Activated T-cell treated with anti-CD3 and anti-CD28 coated beads, Interleukin-2, amount 50 U/mL, for 48 hours (primary cell): Measurements from ENCODE around the gene MKKS.

ENCODE experiments used
- DNase-seq, 2 experiments: peaks; one replicate each; pipeline ENCODE4 v3.0.0-alpha.2; 2020

Gene MKKS

GRCh38 chr20:10367693-10367942 lies 66.4 kb downstream of the MKKS start:
- no peak for DNase-seq

GRCh38 chr20:10366898-10367692 lies 66.9 kb downstream of the MKKS start:
- DNase-seq, result no peak

- no peak for DNase-seq
These were observed 71.3 kb downstream of the MKKS start for GRCh38 chr20:10362674-10363073.

GRCh38 chr20:10360878-10361277 lies 73.1 kb downstream of the MKKS start:
- no peak for DNase-seq

- no peak for DNase-seq
These were observed 74.4 kb downstream of the MKKS start for GRCh38 chr20:10359621-10360040.

- no peak for DNase-seq
These were observed 76.0 kb downstream of the MKKS start for GRCh38 chr20:10357974-10358373.

- no peak for DNase-seq
These were observed 76.8 kb downstream of the MKKS start for GRCh38 chr20:10357061-10357708.

GRCh38 chr20:10356628-10357027 lies 77.4 kb downstream of the MKKS start:
- no peak for DNase-seq

- DNase-seq, result no peak
These were observed 80.8 kb downstream of the MKKS start for GRCh38 chr20:10352934-10353824.
